Aorta (tissue), 5 donors: ENCODE measurements around the gene SLC19A1. TPM values are rescaled to one million over a fixed set of nuclear protein-coding genes. Genes with fewer than 3 reads are reported as not detected.

Experiments
- ATAC-seq: fragments of 200-7000 bp; cut with Tn5 transposase; one replicate; pipeline ENCODE4 v1.9.1; 2022; ENCODE audit warnings: moderate library complexity; ENCODE audit not compliant: low FRiP score
- DNase-seq, 2 donors: peaks; one replicate each; pipeline ENCODE4 v3.0.0-alpha.2; 2020
- H3K27ac ChIP-seq, 2 donors: one replicate each; pipeline ENCODE4 v1.5.1; 2013; ENCODE audit warnings: low read length in 2 of 2, mild to moderate bottlenecking in 2 of 2, moderate library complexity in 2 of 2, control low read depth in 1 of 2, inconsistent platforms in 1 of 2, low read depth in 1 of 2
- H3K27me3 ChIP-seq, 2 donors: one replicate each; pipeline ENCODE4 v1.6.1; 2013; ENCODE audit warnings: control low read depth in 1 of 2, low read length in 1 of 2, mild to moderate bottlenecking in 1 of 2, moderate library complexity in 1 of 2; ENCODE audit not compliant: insufficient read depth in 2 of 2, control insufficient read depth in 1 of 2
- H3K36me3 ChIP-seq, 2 donors: one replicate each; pipeline ENCODE4 v1.6.1; 2013; ENCODE audit warnings: control low read depth in 1 of 2, low read length in 1 of 2, mild to moderate bottlenecking in 1 of 2; ENCODE audit not compliant: insufficient read depth in 2 of 2, control insufficient read depth in 1 of 2
- H3K4me1 ChIP-seq, 2 donors: one replicate each; pipeline ENCODE4 v1.6.1; 2013; ENCODE audit warnings: low read length in 2 of 2, control low read depth in 1 of 2, mild to moderate bottlenecking in 1 of 2, moderate library complexity in 1 of 2; ENCODE audit not compliant: insufficient read depth in 2 of 2, control insufficient read depth in 1 of 2
- H3K4me3 ChIP-seq, 2 donors: one replicate each; pipeline ENCODE4 v1.5.1; 2013; ENCODE audit warnings: low read length in 2 of 2, control low read depth in 1 of 2, mild to moderate bottlenecking in 1 of 2
- H3K9me3 ChIP-seq: one replicate; pipeline ENCODE4 v1.6.1; 2013; ENCODE audit warnings: mild to moderate bottlenecking, low read length; ENCODE audit not compliant: control insufficient read depth
- WGBS, 2 donors: extraction: QIAGEN DNeasy Blood & Tissue Kit; methylation state at CpG; one replicate each; pipeline ENCODE4 v1.1.7; 2013; 5-methylcytosine and 5-hydroxymethylcytosine counted together
- intact Hi-C, 2 donors: fragments of 100-400 bp; cut with DNase I; formaldehyde crosslinking; loops; one replicate each; pipeline versions ENCODE4 v1.14.2 to v1.15.0; 2022
- long read RNA-seq, 2 donors: library from polyadenylated mRNA; unstranded; transcript quantifications; one replicate each; pipeline ENCODE4 v2.0.0, GENCODE V29; 2020 to 2021
- polyA plus RNA-seq, 2 donors: library from polyadenylated mRNA; stranded (reverse); fragments of 200-250 nt; gene quantifications; one replicate each; pipeline ENCODE4 v1.2.3, GENCODE V29; 2013
- total RNA-seq, 2 donors: library from RNA; stranded (reverse); fragmentation: NEBNext Ultra II Directional; extraction: Animal tissue kit (Norgen Biotek cat#: 25700); gene quantifications; one replicate each; pipeline ENCODE4 v1.2.1, GENCODE V29; 2021
- donor health status: healthy with polysubstance abuse.
- donor health status: Bipolar disorder and iron deficiency.
- donor health status: DM: no; HTN: no; CAD: no.
- donor health status: DM: no; HTN: no; CAD: no.
- donor health status: DM: yes; HTN: yes; CAD: no.

Gene SLC19A1
- 1 to 10 TPM; 6.2 to 8.4 TPM for total RNA-seq
- polyA plus RNA-seq, result 10 to 100 TPM in 1 of 2 donors, 1 to 10 TPM in 1; 4.5 to 32.5 TPM
- long read RNA-seq, donor 1, transcript SLC19A1-201 (6 exons, 3,811 nt), result major isoform, 7 of 14 reads
- long read RNA-seq, donor 1, partial matches to known transcripts, result 1 of 14 reads
- long read RNA-seq, donor 1, other reads (novel, unspliced or antisense), result 5 of 14 reads
- long read RNA-seq, donor 2, partial matches to known transcripts, result 1 of 8 reads
- long read RNA-seq, donor 2, other reads (novel, unspliced or antisense), result 5 of 8 reads

GRCh38 chr21:45542242-45542666 lies at the start of gene SLC19A1:
SLC19A1 (minus strand) TSS chr21:45542440; CDS start chr21:45537959, 4,481 bp downstream.
- no peak within 1 kb of the TSS for H3K27ac ChIP-seq
- peak within 1 kb of the TSS; percentile 44 to 65 for H3K4me3 ChIP-seq
- H3K4me1 ChIP-seq, result no peaks in the 10 kb centered on the region
- ATAC-seq, result peak; percentile 78
- intact Hi-C loops, result no loop called here
- peak; percentile 80 to 90 for DNase-seq
- no peaks in the 10 kb centered on the region for H3K9me3 ChIP-seq
- H3K36me3 ChIP-seq, result no peaks in the 10 kb centered on the region
- WGBS, 2 donors, result 1 to 2% methylated on average over 10 to 59 of the region's 59 CpGs
- no peaks in the 10 kb centered on the region for H3K27me3 ChIP-seq

GRCh38 chr21:45591619-45592207 lies 49.5 kb upstream of the SLC19A1 start:
- peak in 1 of 2 donors; percentile 5 for DNase-seq
- no peak for ATAC-seq
- H3K4me1 ChIP-seq, result no peaks in the 10 kb centered on the region
- H3K4me3 ChIP-seq, result no peak overlapping the region
- intact Hi-C loops, result no loop called here
- no peaks in the 10 kb centered on the region for H3K36me3 ChIP-seq
- no peaks in the 10 kb centered on the region for H3K27me3 ChIP-seq
- WGBS, 2 donors, result 82 to 84% methylated on average over 9 of the region's 9 CpGs
- H3K27ac ChIP-seq, result no peak overlapping the region
- peaks cover 2% of the 10 kb centered on the region for H3K9me3 ChIP-seq

DNA sequence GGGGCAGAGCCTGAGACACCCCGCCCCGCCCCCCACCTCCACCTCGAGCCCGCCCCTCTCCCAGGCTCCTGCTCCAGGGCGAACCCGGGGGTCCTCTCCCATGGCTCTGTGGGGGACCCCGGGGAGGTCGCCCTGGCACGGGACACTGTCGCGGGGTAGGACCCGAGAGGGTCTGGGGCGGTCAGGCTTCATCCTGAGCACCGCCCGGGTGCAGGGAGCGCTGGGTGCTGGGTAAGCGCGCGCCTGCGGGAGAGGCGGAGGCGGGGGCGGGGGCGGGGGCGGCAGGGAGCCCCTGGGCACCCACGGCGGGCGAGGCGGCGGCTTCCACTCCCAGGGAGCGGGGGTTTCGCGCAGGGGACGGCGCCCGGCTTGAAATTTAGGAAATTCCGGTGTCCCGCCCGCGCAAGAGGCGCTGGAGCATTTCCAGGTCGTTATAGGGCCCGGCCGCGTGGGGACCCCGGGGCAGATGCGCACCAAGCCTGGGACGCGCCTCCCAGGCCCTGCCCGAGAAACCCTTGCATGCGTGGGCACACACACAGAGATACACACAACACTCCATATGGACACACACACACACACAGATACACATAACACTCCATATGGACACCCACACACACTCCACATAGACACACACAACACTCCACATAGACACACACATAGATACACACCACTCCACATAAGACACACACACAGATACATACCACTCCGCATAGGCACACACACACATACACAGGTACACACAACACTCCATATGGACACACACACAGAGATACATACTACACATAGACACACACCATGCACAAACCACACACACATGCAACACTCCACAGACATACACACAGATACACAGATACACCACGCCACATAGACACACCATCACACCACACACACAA lies 48.7 kb upstream of the SLC19A1 start:
- H3K4me3 ChIP-seq, result no peak overlapping the region
- H3K4me1 ChIP-seq, result no peaks in the 10 kb centered on the region
- H3K27me3 ChIP-seq, result no peaks in the 10 kb centered on the region
- intact Hi-C loops, result no loop called here
- WGBS, 2 donors, result 8 to 9% methylated on average over 41 to 53 of the region's 53 CpGs
- ATAC-seq (peak; percentile 49), DNase-seq (peak in 1 of 2 donors; percentile 80)
- no peak overlapping the region for H3K27ac ChIP-seq
- H3K9me3 ChIP-seq, result peaks cover 6% of the 10 kb centered on the region
- H3K36me3 ChIP-seq, result no peaks in the 10 kb centered on the region

DNA sequence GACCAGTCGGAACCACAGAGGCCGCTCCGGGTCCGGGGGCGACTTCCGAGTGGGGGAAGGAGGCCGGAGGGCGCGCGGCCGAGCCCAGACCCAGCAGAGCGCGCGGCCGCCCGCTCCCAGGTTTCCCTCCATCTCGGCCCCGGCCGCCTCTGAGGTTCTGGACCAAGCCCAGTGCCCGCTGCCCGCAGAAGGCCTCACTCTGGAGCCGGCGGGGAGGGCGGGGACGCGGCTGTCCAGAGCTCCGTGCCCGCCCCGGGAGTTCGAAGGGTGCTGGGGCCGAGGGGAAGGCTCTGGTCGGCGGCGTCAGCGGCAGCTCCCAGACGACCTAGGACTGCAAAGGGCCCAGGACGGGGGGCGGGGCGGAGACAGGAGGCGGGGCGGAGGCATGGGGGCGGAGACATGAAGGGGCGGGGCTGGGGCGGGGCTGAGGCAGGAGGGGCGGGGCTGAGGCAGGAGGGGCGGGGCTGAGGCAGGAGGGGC lies 48.0 kb upstream of the SLC19A1 start:
- H3K36me3 ChIP-seq, result no peaks in the 10 kb centered on the region
- H3K4me1 ChIP-seq, result no peaks in the 10 kb centered on the region
- peak; percentile 78 to 84 for DNase-seq
- intact Hi-C loops, result no loop called here
- H3K9me3 ChIP-seq, result peaks cover 8% of the 10 kb centered on the region
- peak; percentile 77 for ATAC-seq
- 2 to 3% methylated on average over 44 to 46 of the region's 46 CpGs for WGBS, 2 donors
- no peak overlapping the region for H3K4me3 ChIP-seq
- no peaks in the 10 kb centered on the region for H3K27me3 ChIP-seq
- H3K27ac ChIP-seq, result no peak overlapping the region

GRCh38 chr21:45589686-45590245 lies 47.5 kb upstream of the SLC19A1 start:
- no peak overlapping the region for H3K27ac ChIP-seq
- 36 to 39% methylated on average over 41 of the region's 41 CpGs for WGBS, 2 donors
- peaks cover 11% of the 10 kb centered on the region for H3K9me3 ChIP-seq
- DNase-seq (no peak), ATAC-seq (no peak)
- intact Hi-C loops, result no loop called here
- no peaks in the 10 kb centered on the region for H3K27me3 ChIP-seq
- no peaks in the 10 kb centered on the region for H3K36me3 ChIP-seq
- H3K4me1 ChIP-seq, result no peaks in the 10 kb centered on the region
- H3K4me3 ChIP-seq, result no peak overlapping the region

- intact Hi-C loops, result no loop called here
- Histone ChIP-seq H3K4me3 (no peak overlapping the region), H3K9me3 (peaks cover 14% of the 10 kb centered on the region), H3K4me1 (no peaks in the 10 kb centered on the region), H3K27ac (no peak overlapping the region), H3K27me3 (no peaks in the 10 kb centered on the region), H3K36me3 (no peaks in the 10 kb centered on the region)
- ATAC-seq (no peak), DNase-seq (no peak)
- WGBS, 2 donors, result 88 to 90% methylated on average over 5 of the region's 5 CpGs
Measured at GRCh38 chr21:45588871-45589491, 46.7 kb upstream of the SLC19A1 start.

DNA sequence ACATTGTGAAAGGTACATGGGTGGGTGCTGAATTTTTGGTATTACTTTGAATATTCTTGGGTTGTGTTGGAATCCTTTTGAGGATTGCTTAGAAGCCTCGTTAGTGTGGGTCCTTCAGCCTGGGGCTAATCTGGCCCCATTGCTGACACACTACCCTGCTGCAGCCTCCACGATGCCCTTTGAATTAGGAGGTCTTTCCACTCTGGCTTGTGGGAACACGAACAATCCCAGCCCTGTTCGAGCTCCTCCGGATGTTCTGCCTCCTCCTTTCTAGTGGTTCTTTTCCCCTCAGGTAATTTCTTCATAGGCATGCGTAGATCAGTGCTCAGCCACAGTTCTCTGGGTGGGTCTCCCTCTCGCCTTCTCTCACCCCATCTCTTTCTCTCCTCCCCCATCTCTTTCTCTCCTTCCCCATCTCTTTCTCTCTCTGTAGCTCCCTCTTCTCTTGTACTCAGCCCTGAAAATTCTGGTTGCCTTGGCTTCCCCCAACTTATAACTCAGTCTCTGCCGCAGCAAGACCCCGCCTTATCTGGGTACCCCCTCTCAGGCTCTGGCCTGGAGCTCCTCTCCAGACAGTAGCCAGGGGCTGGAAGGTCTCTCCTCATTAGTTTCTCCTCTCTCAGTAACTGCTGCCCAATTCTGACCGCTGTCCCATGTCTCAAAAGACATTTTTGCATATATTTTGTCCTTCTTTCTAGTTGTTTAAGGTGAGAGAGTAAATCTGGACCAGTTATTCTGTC lies 46.0 kb upstream of the SLC19A1 start:
- ATAC-seq (no peak), DNase-seq (peak in 1 of 2 donors; percentile 27)
- no peaks in the 10 kb centered on the region for H3K36me3 ChIP-seq
- H3K4me1 ChIP-seq, result no peaks in the 10 kb centered on the region
- 83 to 94% methylated on average over 10 of the region's 10 CpGs for WGBS, 2 donors
- intact Hi-C loops, result no loop called here
- peaks cover 16% of the 10 kb centered on the region for H3K9me3 ChIP-seq
- H3K27me3 ChIP-seq, result no peaks in the 10 kb centered on the region
- no peak overlapping the region for H3K27ac ChIP-seq
- H3K4me3 ChIP-seq, result no peak overlapping the region
